NCI-H446 treated with DMSO at 0.1 percent for 48 hours (cell line): ENCODE data around the gene NXN.
"Not testable (repeated sequence)": the region's sequence is repeated elsewhere in the genome, so short reads cannot be mapped to it uniquely, and the experiment has no call there.

Experiments used
- DNase-seq: peaks from one replicate; lab custom pipeline; 2025; lab: John Stamatoyannopoulos, UW

NXN gene

DNA sequence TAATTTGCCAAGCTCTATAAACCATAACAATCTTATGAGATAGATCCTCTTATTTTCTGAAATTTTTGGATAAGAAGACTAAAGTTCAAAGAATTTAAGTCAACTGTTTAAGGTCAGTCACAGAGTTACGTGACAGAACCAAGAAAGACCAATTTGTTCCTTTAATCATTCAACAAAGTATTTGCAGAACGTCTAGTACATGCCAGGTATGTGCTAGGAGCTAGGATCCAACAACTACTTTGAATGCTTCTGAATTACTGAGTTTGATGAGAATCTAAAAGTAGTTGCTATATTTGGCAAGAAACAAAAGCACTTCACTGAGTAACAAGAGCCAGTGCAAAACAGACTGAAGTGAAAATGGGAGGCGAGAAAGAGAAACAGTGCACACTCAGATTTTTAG lies 212.5 kb downstream of the NXN start:
- DNase-seq = no peak

DNA sequence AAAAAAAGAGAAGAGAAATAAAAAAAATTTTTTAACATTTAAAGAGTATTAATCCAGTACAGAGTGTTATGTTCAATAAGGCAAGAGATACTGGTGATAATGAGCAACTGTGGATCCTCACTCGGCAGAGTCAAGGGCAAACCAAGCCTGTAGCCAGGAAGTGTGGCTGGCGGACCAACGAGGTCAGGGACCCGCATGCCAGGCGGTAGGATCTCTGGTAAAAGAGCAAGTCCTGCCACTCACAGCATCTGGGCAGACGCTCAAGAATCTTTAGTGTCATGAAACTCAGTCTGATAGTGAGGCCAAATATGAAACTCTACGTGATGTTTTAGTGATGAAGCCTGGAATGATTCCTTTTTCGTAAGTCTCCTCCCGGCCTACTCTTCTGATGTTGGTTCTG lies 219.2 kb downstream of the NXN start:
- DNase-seq = no peak

DNA sequence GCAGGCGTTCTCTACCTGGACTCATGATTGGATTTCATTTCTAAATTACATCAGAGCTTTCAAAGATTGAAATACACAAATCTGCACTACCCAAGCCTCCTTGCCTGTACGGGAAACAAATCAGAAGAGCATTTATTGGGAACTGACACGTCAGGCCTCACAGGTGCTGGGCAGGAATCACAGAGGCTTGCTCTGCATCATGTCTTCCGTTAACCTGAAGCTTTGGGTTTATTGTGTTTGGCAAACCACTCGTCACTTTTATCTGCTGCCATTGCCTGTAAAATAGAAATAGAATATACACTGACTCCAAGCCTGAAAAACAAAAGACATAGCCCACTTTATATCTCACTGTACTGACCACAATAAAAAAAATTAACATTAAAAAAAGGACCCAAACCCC lies 219.6 kb downstream of the NXN start:
- no peak for DNase-seq

DNA sequence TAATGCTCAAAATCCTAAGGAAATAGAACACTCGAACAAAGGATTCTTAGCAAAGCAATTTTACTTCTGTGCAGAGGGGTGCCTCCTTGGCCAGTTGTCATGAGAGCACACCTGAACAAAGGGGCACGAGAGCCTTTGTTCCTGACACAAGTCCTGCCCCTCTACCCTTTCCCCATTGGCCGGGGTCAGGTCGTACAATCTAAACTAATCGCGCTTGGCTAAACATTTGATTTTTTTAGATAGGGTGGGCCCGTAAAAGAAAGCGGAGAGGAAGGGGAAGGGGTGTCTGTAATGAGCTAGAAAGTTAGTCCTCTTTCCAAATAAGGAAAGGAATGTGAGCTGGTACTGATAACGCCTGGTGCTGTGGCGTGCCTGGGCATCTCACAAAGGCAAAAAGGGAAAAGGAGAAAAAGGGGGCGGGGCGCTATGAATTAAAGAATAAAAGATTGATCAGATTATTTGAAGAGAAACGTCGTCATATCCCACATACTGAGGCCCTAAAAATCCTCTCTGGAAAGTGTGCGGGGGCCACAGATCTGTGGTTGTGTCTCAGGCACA lies 223.5 kb downstream of the NXN start:
- DNase-seq = not testable (repeated sequence)

DNA sequence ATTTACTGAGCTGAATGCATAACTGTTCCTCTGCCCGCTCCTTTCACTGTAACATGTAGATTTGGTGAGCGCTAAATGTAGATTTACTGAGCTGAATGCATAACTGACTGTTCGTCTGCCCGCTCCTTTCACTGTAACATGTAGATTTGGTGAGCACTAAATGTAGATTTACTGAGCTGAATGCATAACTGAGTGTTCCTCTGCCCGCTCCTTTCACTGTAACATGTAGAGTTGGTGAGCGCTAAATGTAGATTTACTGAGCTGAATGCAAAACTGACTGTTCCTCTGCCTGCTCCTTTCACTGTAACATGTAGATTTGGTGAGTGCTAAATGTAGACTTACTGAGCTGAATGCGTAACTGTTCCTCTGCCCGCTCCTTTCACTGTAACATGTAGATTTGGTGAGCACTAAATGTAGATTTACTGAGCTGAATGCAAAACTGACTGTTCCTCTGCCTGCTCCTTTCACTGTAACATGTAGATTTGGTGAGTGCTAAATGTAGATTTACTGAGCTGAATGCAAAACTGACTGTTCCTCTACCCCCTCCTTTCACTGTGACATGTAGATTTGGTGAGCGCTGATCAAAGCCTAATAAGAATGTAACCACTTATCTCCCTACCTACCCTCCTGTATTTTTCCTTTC lies 224.1 kb downstream of the NXN start:
- DNase-seq = not testable (repeated sequence)

DNA sequence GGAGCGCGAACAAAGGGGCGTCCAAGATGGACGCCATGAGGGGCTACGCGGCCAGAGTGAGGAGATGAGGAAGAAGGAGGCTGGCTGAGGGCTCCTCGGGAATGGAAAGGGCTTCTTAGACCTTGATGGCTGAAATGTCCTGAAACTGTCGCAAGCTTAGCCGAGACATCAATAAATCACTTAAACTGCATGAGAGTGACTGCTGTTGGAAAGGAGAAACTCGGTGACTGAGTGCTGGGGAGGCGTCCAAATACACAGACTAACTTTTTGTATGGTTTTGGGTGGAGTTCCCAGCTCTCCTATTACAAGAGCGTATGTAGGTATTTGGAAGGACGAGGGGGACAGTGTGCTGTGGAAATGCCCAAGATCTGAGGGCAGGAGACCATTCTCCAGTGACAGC lies 226.2 kb downstream of the NXN start:
- DNase-seq = no peak

DNA sequence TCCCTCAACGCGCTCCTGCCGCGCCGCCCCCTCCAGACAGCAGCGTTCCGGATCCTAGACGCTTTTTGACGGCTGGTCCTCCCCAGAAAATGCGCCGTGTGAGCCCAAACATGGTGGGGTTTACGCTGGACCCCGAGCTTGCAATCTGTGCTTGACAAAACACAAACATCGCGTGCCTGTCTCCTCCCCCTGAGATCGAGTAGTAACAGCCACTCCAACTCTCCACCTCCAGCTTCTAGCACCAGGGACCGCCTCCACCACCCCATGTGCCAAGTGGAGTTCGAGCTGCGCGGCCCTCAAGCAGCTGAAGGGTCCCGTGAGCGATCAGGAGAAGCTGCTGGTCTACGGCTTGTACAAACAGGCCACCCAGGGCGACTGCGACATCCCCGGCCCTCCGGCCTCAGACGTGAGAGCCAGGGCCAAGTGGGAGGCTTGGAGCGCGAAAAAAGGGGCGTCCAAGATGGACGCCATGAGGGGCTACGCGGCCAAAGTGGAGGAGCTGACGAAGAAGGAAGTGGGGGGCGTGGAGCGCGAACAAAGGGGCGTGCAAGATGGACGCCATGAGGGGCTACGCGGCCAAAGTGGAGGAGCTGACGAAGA lies 226.9 kb downstream of the NXN start:
- no peak for DNase-seq

DNA sequence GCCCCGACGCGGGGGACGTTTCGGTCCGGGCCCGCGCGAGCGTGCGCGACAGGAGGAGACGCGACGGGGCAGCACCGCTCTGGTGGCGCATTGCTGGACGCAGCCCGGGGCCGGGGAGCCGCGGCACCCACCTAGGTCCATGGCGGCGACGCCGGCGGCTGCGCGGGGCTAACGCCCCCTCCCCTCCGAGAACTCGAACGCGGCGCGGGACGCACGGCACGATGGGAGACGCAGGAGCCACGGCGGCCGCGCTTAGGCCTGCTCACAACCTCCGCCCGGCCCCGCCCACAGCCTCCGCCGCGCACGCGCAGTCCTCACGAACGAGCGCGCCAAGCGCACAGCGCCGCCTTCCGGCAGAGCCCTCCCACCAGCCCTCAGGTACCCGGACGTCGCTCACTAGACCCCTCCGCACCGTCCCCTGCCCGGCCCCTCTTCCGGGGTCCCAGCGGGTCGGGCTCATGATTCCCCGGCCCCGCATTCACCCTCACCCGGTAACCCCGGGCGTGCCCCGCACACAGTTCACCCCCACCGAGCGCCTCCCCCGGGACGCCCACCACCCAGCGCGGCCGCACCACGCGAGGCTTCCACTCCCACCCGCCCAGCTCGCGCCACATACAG lies 227.5 kb downstream of the NXN start, which contains the start of gene GEMIN4:
GEMIN4 (minus strand) TSS at position 263 of the 618 bp plus-strand sequence; CDS start at position 141, 122 bp downstream.
- peak; percentile 66 for DNase-seq

DNA sequence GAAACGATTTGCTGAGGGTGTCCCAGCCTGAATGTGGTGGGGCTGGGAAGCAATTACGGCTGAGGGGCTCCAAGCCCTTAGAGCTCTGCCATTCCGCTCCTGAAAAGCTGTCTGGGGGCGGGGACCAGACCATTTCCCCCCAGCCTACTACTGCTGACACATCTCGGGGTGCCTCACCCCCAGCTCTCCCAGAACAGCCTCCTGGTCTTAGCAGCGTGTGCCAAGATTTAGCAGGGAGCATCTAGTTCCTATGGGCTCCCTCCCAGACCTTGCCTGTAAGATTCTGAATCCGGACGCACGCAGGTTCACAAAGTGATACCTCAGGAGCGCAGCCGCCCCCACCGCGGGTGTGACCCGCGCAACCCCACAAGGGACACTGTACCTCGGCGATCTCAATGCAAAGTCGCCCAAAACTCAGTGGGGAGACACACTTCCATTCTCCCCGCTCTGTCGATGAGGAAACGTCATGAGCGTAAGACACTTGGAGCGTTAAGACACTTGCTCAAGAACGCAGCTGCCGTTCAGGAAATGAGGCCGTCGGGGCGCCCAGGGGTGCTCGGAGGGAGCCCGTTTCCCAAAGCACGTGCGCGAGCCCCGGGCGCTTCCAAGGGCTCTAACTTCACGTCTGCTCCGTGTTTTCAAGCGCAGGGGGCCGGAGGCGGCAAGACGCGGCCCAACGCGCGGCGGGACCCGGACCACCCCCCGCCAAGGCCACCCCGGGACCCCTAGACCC lies 228.1 kb downstream of the NXN start:
- no peak for DNase-seq

DNA sequence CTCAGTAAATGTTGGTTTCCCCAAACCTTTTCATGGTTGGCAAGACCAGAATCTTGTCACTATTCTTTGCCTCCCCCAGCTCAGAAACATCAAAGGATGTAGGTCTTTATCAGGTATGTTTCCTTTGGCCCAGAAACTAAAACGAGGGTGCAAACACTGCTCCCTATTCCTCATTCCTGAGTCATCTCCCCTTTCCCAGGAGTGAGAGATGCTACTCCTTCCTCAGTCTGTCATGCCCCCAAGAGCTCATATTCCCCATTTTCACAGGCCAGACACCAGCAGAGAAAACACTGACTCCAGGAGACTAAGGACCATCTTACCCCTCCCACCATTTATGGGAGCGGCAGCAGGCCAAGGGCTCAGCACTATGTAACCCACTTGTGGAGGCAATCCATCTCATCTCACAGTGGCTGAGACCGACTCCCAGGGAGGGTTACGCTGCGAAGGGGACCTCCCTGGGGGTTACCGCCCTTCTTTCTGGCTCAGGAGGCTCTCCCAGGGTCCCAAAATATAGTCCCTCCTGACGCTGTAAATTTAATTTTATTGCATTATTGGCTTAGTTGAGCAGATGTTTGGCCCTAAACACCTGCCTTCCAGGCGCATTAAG lies 229.0 kb downstream of the NXN start:
- DNase-seq = no peak

DNA sequence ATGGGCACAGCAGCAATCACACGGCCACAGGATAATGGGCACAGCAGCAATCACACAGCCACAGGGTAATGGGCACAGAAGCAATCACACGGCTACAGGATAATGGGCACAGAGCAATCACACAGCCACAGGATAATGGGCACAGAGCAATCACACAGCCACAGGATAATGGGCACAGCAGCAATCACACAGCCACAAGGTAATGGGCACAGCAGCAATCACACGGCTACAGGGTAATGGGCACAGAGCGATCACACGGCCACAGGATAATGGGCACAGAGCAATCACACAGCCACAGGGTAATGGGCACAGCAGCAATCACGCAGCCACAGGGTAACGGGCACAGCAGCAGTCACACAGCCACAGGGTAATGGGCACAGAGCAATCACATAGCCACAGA lies 230.2 kb downstream of the NXN start:
- not testable (repeated sequence) for DNase-seq
